ENCODE data around the gene RCOR2. TPM values are rescaled to one million over a fixed set of nuclear protein-coding genes. Genes with fewer than 3 reads are reported as not detected.

RCOR2 gene
- total RNA-seq, 2 experiments from 2014 or later = 0.55 to 0.60 TPM

- ChIA-PET POLR2A (no interaction called here), CTCF (interaction anchor here (0.7 to 6.2 kb wide), 10 partner anchors 8 to 121 kb away, joined by 3 to 49 read pairs (median 4); partner anchors contain the start of gene MARK2)
- H3K4me3 Mint-ChIP-seq = no peak overlapping the region
- H3K9me3 Mint-ChIP-seq (ENCODE audit: insufficient read depth) = no peaks in the 10 kb centered on the region
- no peak for ATAC-seq
- H3K27me3 Mint-ChIP-seq (ENCODE audit: low read depth) = peaks cover 25% of the 10 kb centered on the region
- H3K27ac Mint-ChIP-seq = no peak overlapping the region
- H3K36me3 Mint-ChIP-seq (ENCODE audit: low read depth) = no peaks in the 10 kb centered on the region
- H3K4me1 Mint-ChIP-seq (ENCODE audit: low read depth) = peaks cover 12% of the 10 kb centered on the region
- peak; percentile 46 for DNase-seq
These were observed 4.0 kb upstream of the RCOR2 start for GRCh38 chr11:63920939-63921417.

- no peaks in the 10 kb centered on the region for H3K36me3 Mint-ChIP-seq (ENCODE audit: low read depth)
- no peak for DNase-seq
- POLR2A ChIA-PET = no interaction called here
- no peaks in the 10 kb centered on the region for H3K9me3 Mint-ChIP-seq (ENCODE audit: insufficient read depth)
- H3K27me3 Mint-ChIP-seq (ENCODE audit: low read depth) = peaks cover 25% of the 10 kb centered on the region
- peaks cover 12% of the 10 kb centered on the region for H3K4me1 Mint-ChIP-seq (ENCODE audit: low read depth)
- CTCF ChIA-PET = interaction anchor here (0.7 to 6.2 kb wide), 10 partner anchors 9 to 83 kb away, joined by 3 to 49 read pairs (median 3); partner anchors contain the start of genes MARK2 and NAA40
- no peak for ATAC-seq
- H3K4me3 Mint-ChIP-seq = no peak overlapping the region
- no peak overlapping the region for H3K27ac Mint-ChIP-seq
These were observed 3.4 kb upstream of the RCOR2 start for GRCh38 chr11:63920126-63920938.

GRCh38 chr11:63919267-63920125 lies 2.5 kb upstream of the RCOR2 start:
- Mint-ChIP-seq H3K27ac (no peak overlapping the region), H3K27me3 (ENCODE audit: low read depth) (peaks cover 23% of the 10 kb centered on the region), H3K4me3 (no peak overlapping the region), H3K36me3 (ENCODE audit: low read depth) (no peaks in the 10 kb centered on the region), H3K4me1 (ENCODE audit: low read depth) (peaks cover 12% of the 10 kb centered on the region), H3K9me3 (ENCODE audit: insufficient read depth) (no peaks in the 10 kb centered on the region)
- no peak for ATAC-seq
- ChIA-PET CTCF (interaction anchor here (0.7 to 6.2 kb wide), 5 partner anchors 19 to 82 kb away, joined by 3 to 49 read pairs (median 3); partner anchors contain the start of genes MARK2 and NAA40), POLR2A (no interaction called here)
- DNase-seq = no peak

- peaks cover 20% of the 10 kb centered on the region for H3K27me3 Mint-ChIP-seq (ENCODE audit: low read depth)
- no peak overlapping the region for H3K4me3 Mint-ChIP-seq
These were observed 1.7 kb upstream of the RCOR2 start for GRCh38 chr11:63918507-63919191.

GRCh38 chr11:63917692-63918506 lies 935 bp upstream of the RCOR2 start:
- Mint-ChIP-seq H3K9me3 (ENCODE audit: insufficient read depth) (no peaks in the 10 kb centered on the region), H3K27me3 (ENCODE audit: low read depth) (peaks cover 12% of the 10 kb centered on the region), H3K27ac (no peak overlapping the region), H3K4me1 (ENCODE audit: low read depth) (peaks cover 12% of the 10 kb centered on the region), H3K36me3 (ENCODE audit: low read depth) (no peaks in the 10 kb centered on the region), H3K4me3 (peak overlapping the region; percentile 45)
- ChIA-PET POLR2A (interaction anchor here (1.5 kb wide), 1 partner anchor 68 kb away, joined by 4 read pairs; the partner anchor contains the start of gene OTUB1), CTCF (interaction anchor here (0.7 to 6.2 kb wide), 4 partner anchors 11 to 81 kb away, joined by 3 to 49 read pairs (median 6); partner anchors contain the start of gene MARK2)
- DNase-seq (peak; percentile 37), ATAC-seq (peak; percentile 10)

More at GRCh38 chr11:63918507-63919191, 1.7 kb upstream of the RCOR2 start:
- ChIA-PET POLR2A (interaction anchor here (1.5 kb wide), 1 partner anchor 67 kb away, joined by 4 read pairs; the partner anchor contains the start of gene OTUB1), CTCF (interaction anchor here (6.2 kb wide), 1 partner anchor 81 kb away, joined by 49 read pairs; the partner anchor contains the start of gene MARK2)
- DNase-seq (no peak), ATAC-seq (no peak)
- Mint-ChIP-seq H3K27ac (no peak overlapping the region), H3K4me1 (ENCODE audit: low read depth) (peaks cover 12% of the 10 kb centered on the region), H3K36me3 (ENCODE audit: low read depth) (no peaks in the 10 kb centered on the region), H3K9me3 (ENCODE audit: insufficient read depth) (no peaks in the 10 kb centered on the region)

- POLR2A ChIA-PET = no interaction called here
- H3K27ac Mint-ChIP-seq = no peak overlapping the region
- DNase-seq = peak; percentile 54
These were observed 765 bp downstream of the RCOR2 start for GRCh38 chr11:63915961-63916836.

GRCh38 chr11:63914896-63915691 lies 1.9 kb downstream of the RCOR2 start:
- peaks cover 14% of the 10 kb centered on the region for H3K4me1 Mint-ChIP-seq (ENCODE audit: low read depth)
- peaks cover 1% of the 10 kb centered on the region for H3K36me3 Mint-ChIP-seq (ENCODE audit: low read depth)
- ChIA-PET CTCF (interaction anchor here (0.9 to 1.7 kb wide), 3 partner anchors 31 to 101 kb away, joined by 3 to 7 read pairs (median 4); partner anchors contain the start of gene MARK2), POLR2A (no interaction called here)
- no peak for ATAC-seq
- no peaks in the 10 kb centered on the region for H3K9me3 Mint-ChIP-seq (ENCODE audit: insufficient read depth)
- H3K27ac Mint-ChIP-seq = no peak overlapping the region
- peaks cover 8% of the 10 kb centered on the region for H3K27me3 Mint-ChIP-seq (ENCODE audit: low read depth)
- no peak for DNase-seq
- peak overlapping the region; percentile 25 for H3K4me3 Mint-ChIP-seq

More at GRCh38 chr11:63915961-63916836, 765 bp downstream of the RCOR2 start:
- peaks cover 12% of the 10 kb centered on the region for H3K4me1 Mint-ChIP-seq (ENCODE audit: low read depth)
- peaks cover 8% of the 10 kb centered on the region for H3K27me3 Mint-ChIP-seq (ENCODE audit: low read depth)
- peaks cover 1% of the 10 kb centered on the region for H3K36me3 Mint-ChIP-seq (ENCODE audit: low read depth)
- H3K9me3 Mint-ChIP-seq (ENCODE audit: insufficient read depth) = no peaks in the 10 kb centered on the region
- ATAC-seq = peak; percentile 15
- H3K4me3 Mint-ChIP-seq = peak overlapping the region; percentile 78
- CTCF ChIA-PET = interaction anchor here (0.9 to 1.6 kb wide), 3 partner anchors 29 to 102 kb away, joined by 3 to 7 read pairs (median 7); partner anchors contain the start of gene MARK2

- POLR2A ChIA-PET = no interaction called here
- peaks cover 1% of the 10 kb centered on the region for H3K36me3 Mint-ChIP-seq (ENCODE audit: low read depth)
- no peak for ATAC-seq
- H3K4me3 Mint-ChIP-seq = no peak overlapping the region
- H3K27me3 Mint-ChIP-seq (ENCODE audit: low read depth) = peaks cover 8% of the 10 kb centered on the region
- no peak overlapping the region for H3K27ac Mint-ChIP-seq
- H3K9me3 Mint-ChIP-seq (ENCODE audit: insufficient read depth) = no peaks in the 10 kb centered on the region
- CTCF ChIA-PET = interaction anchor here (0.9 to 2.2 kb wide), 3 partner anchors 32 to 77 kb away, joined by 3 to 10 read pairs (median 4); partner anchors contain the start of gene MARK2
- peaks cover 14% of the 10 kb centered on the region for H3K4me1 Mint-ChIP-seq (ENCODE audit: low read depth)
- no peak for DNase-seq
These were observed 2.8 kb downstream of the RCOR2 start for GRCh38 chr11:63913866-63914830.

Measured in activated CD8-positive, alpha-beta T cell treated with anti-CD3 and anti-CD28 coated beads, Interleukin-2, amount 10 ng/mL, durations not matched to agents 7 days and 5 days (primary cell).